WTC11 (cell line): ENCODE measurements around the gene GPR152.

ENCODE experiments used
- ATF2 ChIP-seq: sonication (generic); formaldehyde crosslinking; IDR thresholded peaks from 2 replicates; pipeline ENCODE4 v1.8.1; 2022; ENCODE audit warnings: low read depth, missing genetic modification reagents, borderline replicate concordance
- CTCF ChIP-seq: fragments of 200-600 bp; IDR thresholded peaks from 2 replicates; pipeline ENCODE4 v1.8.0; 2022; ENCODE audit warnings: antibody characterized with exemption
- E2F1 ChIP-seq: sonication (generic); formaldehyde crosslinking; IDR thresholded peaks from 2 replicates; pipeline ENCODE4 v1.8.0; 2022; ENCODE audit warnings: mild to moderate bottlenecking, missing genetic modification reagents
- FOXK1 ChIP-seq: sonication (generic); formaldehyde crosslinking; IDR thresholded peaks from 2 replicates; pipeline ENCODE4 v1.8.0; 2022; ENCODE audit warnings: mild to moderate bottlenecking, moderate library complexity, missing genetic modification reagents
- HMGA2 ChIP-seq: fragments of 250-450 bp; sonication (Bioruptor Pico); IDR thresholded peaks from 2 replicates; pipeline ENCODE4 v1.4.0; 2021; ENCODE audit warnings: mild to moderate bottlenecking, moderate library complexity
- SP1 ChIP-seq: sonication (generic); formaldehyde crosslinking; conservative IDR thresholded peaks from 2 replicates; pipeline ENCODE4 v1.8.1; 2022; ENCODE audit warnings: missing genetic modification reagents
- STAT6 ChIP-seq: sonication (generic); formaldehyde crosslinking; conservative IDR thresholded peaks from 2 replicates; pipeline ENCODE4 v1.8.1; 2023; ENCODE audit warnings: mild to moderate bottlenecking, low read depth, missing genetic modification reagents, moderate library complexity
- ZNF423 ChIP-seq: fragments of 250-450 bp; sonication (Bioruptor Pico); IDR thresholded peaks from 2 replicates; pipeline ENCODE4 v2.1.2; 2022; ENCODE audit warnings: mild to moderate bottlenecking, moderate library complexity

- TF ChIP-seq E2F1 (no peak), SP1 (CRISPR knock-in tag) (no peak), CTCF (no peak), FOXK1 (CRISPR knock-in tag) (no peak), HMGA2 (no peak), ZNF423 (CRISPR knock-in tag) (no peak), ATF2 (CRISPR knock-in tag) (no peak), STAT6 (no peak)
These were observed 10.7 kb downstream of the GPR152 start for GRCh38 chr11:67441731-67442351.
